Stimulated activated CD8-positive, alpha-beta memory T cell treated with anti-CD3 and anti-CD28 coated beads, Interleukin-7, amount 100 ng/mL, for 4 hours (primary cell): ENCODE measurements around the gene JAZF1.

Experiments used
- DNase-seq, 2 donors: peaks; one replicate each; pipeline ENCODE4 v3.0.0-alpha.2; 2020; ENCODE audit warnings: low read depth in 2 of 2

JAZF1 gene

DNA sequence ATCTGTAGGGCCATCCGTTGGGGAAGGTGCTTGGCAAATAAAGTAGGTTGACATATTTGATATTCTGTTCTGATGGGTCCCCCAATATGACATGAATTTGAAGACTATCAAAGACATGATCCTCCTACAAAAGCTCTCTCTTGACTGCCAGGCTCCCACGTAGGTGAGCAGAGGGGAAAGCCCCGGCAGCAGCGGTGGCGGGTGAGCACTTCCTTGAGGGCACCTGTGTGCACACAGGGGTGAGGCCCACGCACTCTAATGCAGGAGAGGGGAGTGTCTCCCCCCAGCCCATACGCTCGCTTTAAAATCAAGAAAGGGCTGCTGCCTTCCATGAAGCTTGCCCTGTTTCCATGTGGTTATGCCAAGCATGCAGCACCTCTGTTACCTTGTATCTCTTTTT is 340.3 kb downstream of the JAZF1 start:
- peak; percentile 17 to 29 for DNase-seq

- no peak for DNase-seq
Measured at GRCh38 chr7:27839099-27839498, 341.5 kb downstream of the JAZF1 start.

DNA sequence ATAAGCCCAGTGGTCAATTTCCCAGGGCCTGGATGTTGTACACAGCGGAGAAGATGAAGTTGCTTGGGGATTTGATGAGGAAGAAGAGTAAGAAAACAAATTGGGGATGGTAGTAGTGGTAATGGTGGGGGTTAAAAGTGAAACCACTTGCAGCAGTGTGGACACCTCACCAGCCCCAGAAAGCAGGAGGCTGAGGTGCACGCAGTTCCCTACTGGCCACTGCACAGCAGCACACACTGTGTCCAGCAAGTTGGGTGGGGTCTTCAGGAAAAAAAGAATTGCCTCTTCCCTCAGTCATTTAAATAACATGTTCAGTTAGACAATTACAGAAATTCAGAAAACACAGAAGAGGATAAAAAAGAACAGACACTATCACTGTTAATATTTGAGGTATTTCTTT is 344.1 kb downstream of the JAZF1 start:
- DNase-seq, result no peak

DNA sequence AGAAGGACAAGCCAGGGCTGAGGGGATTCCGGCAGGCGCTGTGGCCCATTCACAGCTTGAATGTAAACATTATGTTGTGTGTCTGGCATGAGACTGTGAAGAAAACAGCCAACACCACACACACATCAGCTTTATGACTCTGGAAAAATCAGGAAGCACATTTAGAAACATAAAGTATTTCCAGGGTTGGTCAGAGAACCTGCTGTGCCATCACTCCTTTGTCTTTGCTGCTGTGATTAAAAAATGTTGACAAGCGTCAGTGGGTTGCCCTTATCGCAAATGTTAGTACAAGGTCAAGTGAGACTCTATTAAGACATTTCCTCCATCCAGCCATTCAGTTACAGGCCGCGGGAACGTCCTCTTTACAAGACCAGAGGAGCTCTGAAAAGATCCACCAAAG is 345.2 kb downstream of the JAZF1 start:
- no peak for DNase-seq

GRCh38 chr7:27834179-27834921 is 346.2 kb downstream of the JAZF1 start:
- no peak for DNase-seq

GRCh38 chr7:27826357-27826756 is 354.2 kb downstream of the JAZF1 start:
- no peak for DNase-seq

GRCh38 chr7:27825891-27826290 is 354.7 kb downstream of the JAZF1 start:
- no peak for DNase-seq

DNA sequence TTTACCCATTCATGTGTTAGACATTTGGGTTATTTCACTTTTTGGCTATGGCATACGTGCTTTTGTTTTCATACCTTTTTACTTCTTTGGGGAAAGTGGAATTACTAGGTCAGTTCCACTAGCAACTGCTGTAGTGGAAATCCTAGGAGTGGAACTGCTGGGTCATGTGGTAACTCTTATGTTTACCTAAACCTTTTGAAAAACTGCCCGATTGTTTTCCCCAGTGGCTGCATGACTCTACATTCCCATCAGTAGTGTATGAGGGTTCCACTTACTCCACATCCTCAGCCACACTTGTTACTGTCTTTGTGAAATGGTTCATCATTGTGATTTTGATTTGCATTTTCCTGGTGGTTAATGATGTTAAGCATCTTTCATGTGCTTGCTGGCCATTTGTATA is 358.4 kb downstream of the JAZF1 start:
- DNase-seq, result no peak

- no peak for DNase-seq
Measured at GRCh38 chr7:27812706-27813105, 367.9 kb downstream of the JAZF1 start.

DNA sequence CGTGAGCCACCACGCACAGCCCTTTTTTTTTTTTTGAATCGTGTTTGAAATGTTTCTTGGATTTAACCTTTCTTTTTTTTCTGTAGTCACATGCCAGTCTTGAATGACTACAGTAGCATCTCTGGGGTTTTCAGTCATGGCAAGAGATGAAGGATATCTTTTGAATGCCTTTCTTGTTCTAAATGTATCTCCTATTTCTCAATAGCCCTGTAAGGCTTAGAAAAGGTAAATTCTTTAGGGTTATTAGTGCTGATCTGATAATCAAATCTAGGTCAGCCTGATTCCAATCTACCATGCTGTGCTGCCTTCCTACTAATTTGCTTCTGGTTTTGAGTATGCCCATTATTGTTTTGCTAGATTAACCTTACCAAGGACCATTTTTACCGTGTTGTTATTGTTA is 370.4 kb downstream of the JAZF1 start:
- no peak for DNase-seq

DNA sequence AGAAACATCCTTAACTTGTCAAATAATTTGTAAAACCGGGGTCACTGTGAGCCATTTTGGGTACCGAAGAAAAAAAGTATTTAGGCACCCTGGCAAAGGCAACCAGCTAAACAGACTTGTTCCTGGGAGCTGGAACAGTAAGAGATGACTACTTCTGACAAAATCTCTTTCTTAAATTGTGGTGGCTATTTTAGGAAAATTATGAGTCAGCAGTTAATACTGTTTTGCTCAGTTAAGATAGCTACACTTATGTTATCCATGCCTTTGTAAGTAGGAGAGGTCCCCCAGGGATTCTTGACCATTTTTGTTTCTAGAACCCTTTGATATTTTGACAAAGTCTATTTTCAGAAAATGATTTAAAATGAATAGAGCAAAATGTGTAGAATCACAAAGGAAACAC is 372.0 kb downstream of the JAZF1 start:
- DNase-seq, result no peak

DNA sequence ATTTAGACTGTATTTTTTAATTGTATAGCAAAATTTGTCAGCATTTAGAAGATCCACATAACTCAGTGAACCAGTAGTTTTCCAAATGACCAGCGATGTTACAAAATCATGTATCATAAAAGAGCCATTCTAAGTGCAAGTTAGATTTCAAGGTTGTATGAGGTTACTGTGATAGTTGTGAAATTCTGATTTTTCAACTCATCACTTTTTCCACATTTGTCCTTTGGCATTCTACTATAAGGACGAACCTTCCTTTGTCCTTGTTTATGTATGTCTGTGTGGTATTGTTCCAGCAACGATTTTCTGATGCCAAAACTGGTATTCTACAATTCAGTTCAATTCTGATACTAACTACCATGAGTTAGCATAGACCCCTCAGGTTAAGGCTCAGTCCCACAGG is 376.5 kb downstream of the JAZF1 start:
- DNase-seq, result no peak

DNA sequence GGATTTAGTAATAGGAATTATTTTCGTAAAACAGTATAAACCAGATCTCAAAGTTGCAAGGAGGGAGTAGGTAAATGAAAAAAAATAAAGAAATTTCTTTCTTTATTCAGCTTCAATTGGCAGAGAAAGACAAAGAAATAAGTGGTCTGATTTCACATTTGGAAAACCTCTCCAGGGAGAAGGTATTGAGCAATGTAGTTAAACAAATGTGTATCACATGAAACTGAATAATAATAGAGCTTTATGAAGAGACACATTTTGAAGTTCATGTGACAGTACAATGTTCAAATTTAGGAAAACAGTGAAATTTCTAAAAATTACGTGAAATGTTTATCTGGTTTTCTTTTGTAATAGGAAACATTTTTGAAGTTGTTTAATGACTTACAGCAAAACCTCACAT is 377.6 kb downstream of the JAZF1 start:
- no peak for DNase-seq

GRCh38 chr7:27799212-27799611 is 381.4 kb downstream of the JAZF1 start:
- DNase-seq, result no peak

GRCh38 chr7:27795977-27796376 is 384.6 kb downstream of the JAZF1 start:
- no peak for DNase-seq

GRCh38 chr7:27793780-27794179 is 386.8 kb downstream of the JAZF1 start:
- DNase-seq, result no peak

DNA sequence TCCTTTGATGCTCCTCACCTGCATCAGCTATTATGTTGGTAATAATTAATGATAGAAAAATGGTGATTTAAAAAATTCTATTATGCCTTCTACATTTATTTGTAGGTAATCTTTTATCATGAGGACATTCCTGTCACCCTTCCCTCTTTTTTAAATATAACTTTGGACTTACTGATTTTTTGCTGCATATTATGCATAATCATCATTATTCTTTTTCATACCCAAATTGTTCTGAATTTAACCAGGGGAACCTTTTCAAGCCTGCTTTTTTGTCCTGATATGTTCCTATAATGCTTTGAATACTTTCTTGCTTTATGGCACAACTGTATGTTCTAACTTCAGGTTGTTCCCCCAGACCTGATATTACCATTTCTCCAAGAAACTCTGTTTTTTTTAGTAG is 392.2 kb downstream of the JAZF1 start:
- DNase-seq, result no peak

GRCh38 chr7:27784399-27785053 is 396.1 kb downstream of the JAZF1 start:
- DNase-seq, result no peak

DNA sequence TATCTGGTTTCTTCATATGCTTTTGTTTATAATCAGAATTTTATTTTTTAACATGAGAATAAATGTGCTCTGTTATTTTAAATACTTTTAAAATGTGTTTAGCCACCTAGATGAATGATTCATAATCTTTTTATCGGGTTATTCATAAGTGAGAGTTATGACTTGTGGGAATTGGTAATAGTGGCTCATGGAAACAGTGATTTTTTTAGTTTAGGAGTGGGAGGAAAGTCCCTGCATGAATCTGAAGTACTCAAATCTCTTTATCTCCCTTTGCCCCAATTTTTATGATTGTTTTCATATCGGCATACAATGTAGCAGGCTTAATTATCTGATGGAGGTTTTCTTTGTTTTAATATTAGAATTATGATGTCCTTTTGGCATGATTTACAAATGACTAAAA is 397.7 kb downstream of the JAZF1 start:
- no peak for DNase-seq

DNA sequence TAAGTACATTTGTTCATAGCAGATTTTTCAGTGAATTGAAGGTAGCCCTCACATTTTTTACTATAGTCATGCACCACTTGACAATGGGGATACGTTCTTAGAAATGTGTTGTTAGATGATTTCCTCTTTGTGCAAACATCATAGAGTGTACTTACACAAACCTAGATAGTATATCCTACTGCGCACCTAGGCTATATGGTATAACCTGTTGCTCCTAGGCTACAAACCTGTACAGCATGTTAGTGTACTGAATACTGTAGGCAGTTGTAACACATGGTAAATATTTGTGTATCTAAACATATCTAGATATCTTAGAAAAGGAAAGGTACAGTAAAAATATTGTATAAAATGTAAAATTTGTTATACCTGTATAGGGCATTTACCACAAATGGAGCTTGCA is 399.4 kb downstream of the JAZF1 start:
- DNase-seq, result no peak
